SK-N-SH (cell line): ENCODE measurements around the gene TRAPPC12. TPM values are rescaled to one million over a fixed set of nuclear protein-coding genes. Genes with fewer than 3 reads are reported as not detected.

Experiments used
- CTCF ChIA-PET: fragments of 300-600, 350-600 bp; formaldehyde crosslinking; extraction: SDS; loops from one replicate; lab custom pipeline; 2021; lab: Yijun Ruan, JAX
- POLR2A ChIA-PET: fragments of 350-600 bp; sonication (Branson Sonifier 250); formaldehyde crosslinking; extraction: SDS; loops from one replicate; lab custom pipeline; 2020; ENCODE audit warnings: antibody characterized with exemption, inconsistent platforms; lab: Yijun Ruan, JAX
- DNase-seq: peaks from one replicate; pipeline ENCODE4 v3.0.0; 2012
- H2AFZ ChIP-seq: fragments of 200-600 bp; sonication (generic); 2 replicates; pipeline ENCODE4 v1.8.1; 2016; ENCODE audit warnings: antibody characterized with exemption, mild to moderate bottlenecking, low read depth
- H3F3A ChIP-seq: fragments of 200-600 bp; sonication (generic); replicated peaks from 2 replicates; pipeline ENCODE3; 2016; ENCODE audit warnings: antibody characterized with exemption, mild to moderate bottlenecking; ENCODE audit not compliant: insufficient read depth
- H3K27ac ChIP-seq, 2 experiments: fragments of 200-500 bp in 1 of 2; fragments of 200-600 bp in 1 of 2; sonication (Bioruptor generic) in 1 of 2; sonication (generic), shearing (Covaris generic) in 1 of 2; 2 replicates each; pipeline versions ENCODE4 v1.5.1 to v1.6.1; 2014 to 2016; ENCODE audit warnings: low read depth in 2 of 2, inconsistent platforms in 1 of 2, low read length in 1 of 2, mild to moderate bottlenecking in 1 of 2, mixed read lengths in 1 of 2
- H3K27me3 ChIP-seq: fragments of 200-600 bp; sonication (generic), shearing (Covaris generic); 2 replicates; pipeline ENCODE4 v1.6.1; 2016; ENCODE audit warnings: mixed run types; ENCODE audit not compliant: insufficient read depth
- H3K36me3 ChIP-seq, 2 experiments: fragments of 200-500 bp in 1 of 2; fragments of 200-600 bp in 1 of 2; sonication (Bioruptor generic) in 1 of 2; sonication (generic) in 1 of 2; replicated peaks in 1 of 2; 2 replicates each; pipeline versions ENCODE3 to v1.5.1; 2014 to 2016; ENCODE audit warnings: low read length in 1 of 2, mild to moderate bottlenecking in 1 of 2; ENCODE audit not compliant: insufficient read depth in 2 of 2, control insufficient read depth in 1 of 2
- H3K4me1 ChIP-seq, 2 experiments: fragments of 200-500 bp in 1 of 2; fragments of 200-600 bp in 1 of 2; sonication (Bioruptor generic) in 1 of 2; sonication (generic), shearing (Covaris generic) in 1 of 2; 2 replicates each; pipeline versions ENCODE4 v1.5.1 to v1.6.1; 2014 to 2016; ENCODE audit warnings: low read depth in 1 of 2, low read length in 1 of 2, mixed run types in 1 of 2; ENCODE audit not compliant: insufficient read depth in 2 of 2, control insufficient read depth in 1 of 2
- H3K4me2 ChIP-seq: fragments of 200-600 bp; sonication (generic), shearing (Covaris generic); 2 replicates; pipeline ENCODE4 v1.6.1; 2017; ENCODE audit warnings: mixed run types
- H3K4me3 ChIP-seq, 2 experiments: fragments of 200-500 bp in 1 of 2; fragments of 200-600 bp in 1 of 2; sonication (Bioruptor generic) in 1 of 2; sonication (generic), shearing (Covaris generic) in 1 of 2; 2 replicates each; pipeline versions ENCODE4 v1.5.1 to v1.8.1; 2014 to 2016; ENCODE audit warnings: low read depth in 2 of 2, inconsistent platforms in 1 of 2, low read length in 1 of 2, mild to moderate bottlenecking in 1 of 2, mixed read lengths in 1 of 2, moderate library complexity in 1 of 2
- H3K79me2 ChIP-seq: fragments of 200-600 bp; sonication (generic); 2 replicates; pipeline ENCODE4 v1.8.1; 2017; ENCODE audit warnings: mild to moderate bottlenecking; ENCODE audit not compliant: insufficient read depth
- H3K9ac ChIP-seq: fragments of 200-600 bp; sonication (generic); 2 replicates; pipeline ENCODE4 v1.6.1; 2017; ENCODE audit warnings: mixed run types
- H3K9me2 ChIP-seq: fragments of 200-600 bp; sonication (generic); 2 replicates; pipeline ENCODE4 v1.6.1; 2017; ENCODE audit warnings: mixed run types
- H3K9me3 ChIP-seq: fragments of 200-600 bp; sonication (generic); 2 replicates; pipeline ENCODE4 v1.6.1; 2017; ENCODE audit warnings: mixed run types, mild to moderate bottlenecking, moderate library complexity
- H4K20me1 ChIP-seq: fragments of 200-600 bp; sonication (generic); 2 replicates; pipeline ENCODE4 v1.6.1; 2017; ENCODE audit warnings: mild to moderate bottlenecking, mixed run types; ENCODE audit not compliant: insufficient read depth
- ELF1 ChIP-seq: IDR thresholded peaks from 2 replicates; pipeline ENCODE4 v1.4.0; 2012
- EP300 ChIP-seq, 2 experiments: IDR thresholded peaks; 2 replicates each; pipeline versions ENCODE4 v1.4.0 to v1.6.1; 2012; ENCODE audit warnings: borderline replicate concordance in 1 of 2, low read depth in 1 of 2, low read length in 1 of 2
- EZH2phosphoT487 ChIP-seq: fragments of 200-600 bp; sonication (generic); IDR thresholded peaks from 2 replicates; pipeline ENCODE4 v1.6.1; 2017; ENCODE audit warnings: low read depth, mixed run types, mild to moderate bottlenecking, antibody characterized with exemption, moderate library complexity, borderline replicate concordance
- FOXJ3 ChIP-seq: sonication (generic); formaldehyde crosslinking; IDR thresholded peaks from 2 replicates; pipeline ENCODE4 v1.5.1; 2020; ENCODE audit warnings: mild to moderate bottlenecking, missing genetic modification reagents
- GABPA ChIP-seq: IDR thresholded peaks from 2 replicates; pipeline ENCODE4 v1.4.0; 2012; ENCODE audit warnings: low read depth, mild to moderate bottlenecking
- GATA2 ChIP-seq: sonication (generic); formaldehyde crosslinking; IDR thresholded peaks from 2 replicates; pipeline ENCODE4 v1.5.0; 2020; ENCODE audit warnings: mild to moderate bottlenecking, missing genetic modification reagents
- MXI1 ChIP-seq: IDR thresholded peaks from 2 replicates; pipeline ENCODE4 v1.6.1; 2012; ENCODE audit warnings: mild to moderate bottlenecking, low read depth, low read length, improper control_type of control experiment
- NFIC ChIP-seq: IDR thresholded peaks from 2 replicates; pipeline ENCODE4 v1.4.0; 2012; ENCODE audit warnings: borderline replicate concordance
- NRF1 ChIP-seq: IDR thresholded peaks from 2 replicates; pipeline ENCODE4 v1.6.1; 2012; ENCODE audit warnings: low read depth, mild to moderate bottlenecking, low read length
- POLR2AphosphoS5 ChIP-seq: IDR thresholded peaks from 2 replicates; pipeline ENCODE4 v1.6.1; 2012; ENCODE audit warnings: low read depth, low read length
- RAD21 ChIP-seq: IDR thresholded peaks from 2 replicates; pipeline ENCODE4 v1.6.1; 2012; ENCODE audit warnings: mild to moderate bottlenecking, low read length
- RFX5 ChIP-seq: IDR thresholded peaks from 2 replicates; pipeline ENCODE4 v1.6.1; 2012; ENCODE audit warnings: mild to moderate bottlenecking, improper control_type of control experiment, low read length
- RXRA ChIP-seq: IDR thresholded peaks from 2 replicates; pipeline ENCODE4 v1.4.0; 2012; ENCODE audit warnings: low read depth, mild to moderate bottlenecking, borderline replicate concordance
- SIN3A ChIP-seq: IDR thresholded peaks from 2 replicates; pipeline ENCODE4 v1.6.1; 2012; ENCODE audit warnings: low read depth, mild to moderate bottlenecking, low read length, moderate library complexity, borderline replicate concordance
- TAF1 ChIP-seq: IDR thresholded peaks from 2 replicates; pipeline ENCODE4 v1.6.1; 2012; ENCODE audit warnings: low read depth, mild to moderate bottlenecking, low read length, moderate library complexity, borderline replicate concordance
- TCF12 ChIP-seq: IDR thresholded peaks from 2 replicates; pipeline ENCODE4 v1.4.0; 2012
- WGBS: methylation state at CpG from one replicate; pipeline ENCODE4 v1.1.6; 2017; ENCODE audit warnings: low lambda C conversion rate; 5-methylcytosine and 5-hydroxymethylcytosine counted together
- polyA plus RNA-seq, 3 experiments: library from polyadenylated mRNA; depleted of rRNA; stranded (reverse); fragments of >200 nt; gene quantifications; 2 replicates each; pipeline ENCODE4 v1.2.3, GENCODE V29; 2012
- TF ChIP-seq, protein P1 (sequence below): IDR thresholded peaks from 2 replicates; pipeline ENCODE4 v1.4.0; 2012; ENCODE audit warnings: low read depth
- TF ChIP-seq, protein P2 (sequence below): fragments of 150-350 bp; IDR thresholded peaks from 2 replicates; pipeline ENCODE4 v1.6.1; 2016; ENCODE audit warnings: mild to moderate bottlenecking, low read depth, low read length
- TF ChIP-seq, protein P3 (sequence below): IDR thresholded peaks from 2 replicates; pipeline ENCODE4 v1.4.0; 2012; ENCODE audit warnings: low read depth, borderline replicate concordance
- TF ChIP-seq, protein P4 (sequence below): fragments of 150-350 bp; IDR thresholded peaks from 2 replicates; pipeline ENCODE4 v1.6.1; 2017; ENCODE audit warnings: antibody characterized with exemption, low read length, low read depth, borderline replicate concordance

The TRAPPC12 gene
- polyA plus RNA-seq, 1 of the 3 experiments (the other 2 are of a cell fraction), result 83.3 TPM

DNA sequence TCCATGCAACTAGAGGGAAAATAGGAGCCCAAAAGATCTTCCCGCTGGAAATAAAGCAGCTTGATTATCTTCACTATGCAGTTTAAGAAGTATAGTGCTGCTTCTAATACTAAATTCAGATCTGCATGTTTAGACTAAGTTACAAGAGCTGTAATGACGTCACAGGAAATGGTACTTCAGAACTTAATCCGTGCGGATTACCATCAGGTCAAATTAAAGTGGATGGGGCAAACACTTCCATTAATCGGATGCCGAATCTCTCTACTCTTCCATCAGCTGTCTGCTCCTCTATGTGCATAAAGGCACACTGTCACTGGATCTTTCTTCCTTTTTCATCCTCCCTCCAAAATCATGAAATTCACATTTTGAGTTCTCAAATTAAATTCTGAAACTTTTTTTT lies 52.6 kb downstream of the TRAPPC12 start:
- 95% methylated on average over 6 of the region's 6 CpGs for WGBS
- H3K9me2 ChIP-seq, result no peaks in the 10 kb centered on the region
- H3K9ac ChIP-seq, result no peak overlapping the region
- H3K4me3 ChIP-seq, result no peak overlapping the region
- no peak for DNase-seq
- H4K20me1 ChIP-seq, result no peaks in the 10 kb centered on the region
- no peak overlapping the region for H3K4me2 ChIP-seq
- no peak overlapping the region for H2AFZ ChIP-seq
- peaks cover 51 to 83% of the 10 kb centered on the region in 2 experiments for H3K36me3 ChIP-seq
- H3F3A ChIP-seq, result peaks cover 6% of the 10 kb centered on the region
- CTCF ChIA-PET, result interaction anchor here (1.2 to 5.0 kb wide), 5 partner anchors 8 to 30 kb away, joined by 4 to 57 read pairs (median 6); no protein-coding TSS in a partner anchor
- TF ChIP-seq NRF1, result no peak
- TF ChIP-seq GABPA, result no peak
- no peak for TF ChIP-seq TAF1
- no peak for TF ChIP-seq FOXJ3
- no peak for TF ChIP-seq RXRA
- TF ChIP-seq, protein P1, sequence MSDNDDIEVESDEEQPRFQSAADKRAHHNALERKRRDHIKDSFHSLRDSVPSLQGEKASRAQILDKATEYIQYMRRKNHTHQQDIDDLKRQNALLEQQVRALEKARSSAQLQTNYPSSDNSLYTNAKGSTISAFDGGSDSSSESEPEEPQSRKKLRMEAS, result no peak
- no peak for TF ChIP-seq ELF1
- TF ChIP-seq, protein P2, sequence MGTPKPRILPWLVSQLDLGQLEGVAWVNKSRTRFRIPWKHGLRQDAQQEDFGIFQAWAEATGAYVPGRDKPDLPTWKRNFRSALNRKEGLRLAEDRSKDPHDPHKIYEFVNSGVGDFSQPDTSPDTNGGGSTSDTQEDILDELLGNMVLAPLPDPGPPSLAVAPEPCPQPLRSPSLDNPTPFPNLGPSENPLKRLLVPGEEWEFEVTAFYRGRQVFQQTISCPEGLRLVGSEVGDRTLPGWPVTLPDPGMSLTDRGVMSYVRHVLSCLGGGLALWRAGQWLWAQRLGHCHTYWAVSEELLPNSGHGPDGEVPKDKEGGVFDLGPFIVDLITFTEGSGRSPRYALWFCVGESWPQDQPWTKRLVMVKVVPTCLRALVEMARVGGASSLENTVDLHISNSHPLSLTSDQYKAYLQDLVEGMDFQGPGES, result no peak
- TF ChIP-seq NFIC, result no peak
- TF ChIP-seq SIN3A, result no peak
- H3K27ac ChIP-seq, result no peak overlapping the region; a peak in 1 of 4 replicates
- no peaks in the 10 kb centered on the region for H3K27me3 ChIP-seq
- no peaks in the 10 kb centered on the region for H3K9me3 ChIP-seq
- no peaks in the 10 kb centered on the region for H3K79me2 ChIP-seq
- POLR2A ChIA-PET, result no interaction called here
- peaks cover 5 to 30% of the 10 kb centered on the region in 2 experiments; a peak in 2 of 4 replicates for H3K4me1 ChIP-seq

DNA sequence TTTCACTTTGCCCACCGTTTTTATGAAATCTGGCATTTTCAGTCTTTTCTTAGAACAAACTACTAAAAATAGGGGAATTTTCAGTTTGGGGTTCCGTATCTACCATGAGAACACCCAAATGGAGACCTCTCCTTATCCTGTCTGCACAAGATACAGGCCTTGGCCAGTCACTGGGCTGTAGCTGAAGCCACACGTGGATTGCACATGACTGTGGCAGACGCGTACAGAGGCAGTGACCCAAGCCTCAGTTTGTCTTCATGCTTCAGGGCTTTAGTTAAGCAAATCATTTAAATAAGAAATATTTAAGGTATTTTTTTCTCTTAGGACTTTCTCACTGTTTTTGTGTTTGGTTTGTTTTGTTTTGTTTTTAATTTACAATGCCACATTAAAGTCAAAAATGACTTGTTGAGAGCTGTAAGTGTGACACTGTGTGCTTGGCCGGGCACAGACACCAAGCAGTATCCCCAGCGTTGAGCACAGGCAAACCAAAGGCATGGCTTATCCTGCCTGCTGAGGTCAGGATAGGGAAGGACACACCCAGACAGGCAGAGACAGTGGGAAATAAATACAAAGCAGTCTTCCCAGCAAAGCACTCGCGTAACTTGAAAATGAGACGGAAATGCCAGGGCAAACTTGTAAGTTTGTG lies 53.3 kb downstream of the TRAPPC12 start:
- 90% methylated on average over 10 of the region's 10 CpGs for WGBS
- TF ChIP-seq, protein P3, sequence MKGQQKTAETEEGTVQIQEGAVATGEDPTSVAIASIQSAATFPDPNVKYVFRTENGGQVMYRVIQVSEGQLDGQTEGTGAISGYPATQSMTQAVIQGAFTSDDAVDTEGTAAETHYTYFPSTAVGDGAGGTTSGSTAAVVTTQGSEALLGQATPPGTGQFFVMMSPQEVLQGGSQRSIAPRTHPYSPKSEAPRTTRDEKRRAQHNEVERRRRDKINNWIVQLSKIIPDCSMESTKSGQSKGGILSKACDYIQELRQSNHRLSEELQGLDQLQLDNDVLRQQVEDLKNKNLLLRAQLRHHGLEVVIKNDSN, result no peak
- TF ChIP-seq NRF1 (no peak), POLR2AphosphoS5 (no peak), RAD21 (no peak), EP300 (IDR thresholded peaks at IDR 0.05; ENCODE audit: borderline replicate concordance in 1 of 2, low read depth in 1 of 2, low read length in 1 of 2) (no peak), GATA2 (CRISPR knock-in tag) (no peak), EZH2phosphoT487 (no peak), NFIC (no peak), MXI1 (no peak), RFX5 (no peak), TCF12 (no peak), SIN3A (no peak)
- TF ChIP-seq, protein P4, sequence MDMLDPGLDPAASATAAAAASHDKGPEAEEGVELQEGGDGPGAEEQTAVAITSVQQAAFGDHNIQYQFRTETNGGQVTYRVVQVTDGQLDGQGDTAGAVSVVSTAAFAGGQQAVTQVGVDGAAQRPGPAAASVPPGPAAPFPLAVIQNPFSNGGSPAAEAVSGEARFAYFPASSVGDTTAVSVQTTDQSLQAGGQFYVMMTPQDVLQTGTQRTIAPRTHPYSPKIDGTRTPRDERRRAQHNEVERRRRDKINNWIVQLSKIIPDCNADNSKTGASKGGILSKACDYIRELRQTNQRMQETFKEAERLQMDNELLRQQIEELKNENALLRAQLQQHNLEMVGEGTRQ, result no peak
- TF ChIP-seq, protein P2, result no peak

More for the DNA sequence above, 53.3 kb downstream of the TRAPPC12 start:
- Histone ChIP-seq H4K20me1 (no peaks in the 10 kb centered on the region), H3F3A (peaks cover 6% of the 10 kb centered on the region), H3K79me2 (no peaks in the 10 kb centered on the region), H3K9me2 (no peaks in the 10 kb centered on the region), H3K4me1 (peaks cover 5 to 28% of the 10 kb centered on the region in 2 experiments; a peak in 2 of 4 replicates), H3K4me3 (no peak overlapping the region), H3K4me2 (no peak overlapping the region), H3K9me3 (no peaks in the 10 kb centered on the region), H2AFZ (no peak overlapping the region), H3K9ac (no peak overlapping the region), H3K27ac (peak overlapping the region in 1 of 2 experiments; percentile 58; a peak in 2 of 4 replicates), H3K27me3 (no peaks in the 10 kb centered on the region), H3K36me3 (peaks cover 46 to 81% of the 10 kb centered on the region in 2 experiments)
- POLR2A ChIA-PET, result interaction anchor here (1.2 kb wide), 1 partner anchor 9 kb away, joined by 3 read pairs; no protein-coding TSS in a partner anchor
- DNase-seq, result no peak
- CTCF ChIA-PET, result interaction anchor here (1.1 to 5.0 kb wide), 9 partner anchors 9 to 1578 kb away, joined by 3 to 57 read pairs (median 6); no protein-coding TSS in a partner anchor
